HG02938 (cell line): ENCODE measurements around the gene MICA.
A peak's percentile ranks its signal among the peaks of the same experiment; 100 is the strongest.
"Not testable (repeated sequence)": the region's sequence is repeated elsewhere in the genome, so short reads cannot be mapped to it uniquely, and the experiment has no call there.

Experiments
- ATAC-seq: cut with Tn5 transposase; IDR thresholded peaks from one replicate; pipeline ENCODE4 v1.9.1; 2021; ENCODE audit warnings: mild to moderate bottlenecking, moderate library complexity; ENCODE audit not compliant: unreplicated experiment

MICA gene

GRCh38 chr6:31403283-31404060 is at the start of gene MICA:
Gene MICA, plus strand, starts transcription at chr6:31403595. Its CDS starts 38 bp downstream, at chr6:31403633.
- ATAC-seq: peak; percentile 54

DNA sequence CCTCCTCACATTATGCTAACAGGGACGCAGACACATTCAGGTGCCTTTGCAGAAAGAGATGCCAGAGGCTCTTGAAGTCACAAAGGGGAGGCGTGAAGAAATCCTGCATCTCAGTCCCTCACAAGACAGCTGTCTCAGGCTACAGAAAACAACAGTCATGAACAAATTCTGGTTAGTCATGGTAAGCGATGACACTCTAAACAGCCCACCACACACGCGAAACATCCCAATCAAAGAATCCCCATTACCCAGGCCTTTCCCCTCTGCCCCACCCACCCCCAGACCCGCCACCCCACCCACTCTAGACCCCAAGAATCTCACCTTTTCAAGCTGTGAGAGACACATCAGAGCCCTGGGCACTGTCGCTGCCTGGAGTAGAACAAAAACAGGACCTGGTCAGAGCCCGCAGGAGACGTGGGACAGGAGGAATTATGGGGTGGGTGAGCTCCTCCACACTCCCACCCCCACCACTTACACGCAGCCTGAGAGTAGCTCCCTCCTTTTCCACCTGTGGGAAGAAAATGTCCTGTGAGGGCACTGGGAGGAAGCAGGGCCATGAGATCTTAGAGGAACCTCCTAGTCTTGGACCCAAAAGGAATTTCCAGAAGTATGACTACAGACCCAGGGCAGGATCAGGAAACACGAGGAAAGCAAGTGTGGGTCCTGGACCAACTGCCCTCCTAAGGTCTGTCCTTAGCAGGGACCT is 49.1 kb upstream of the MICA start:
- no peak for ATAC-seq

- ATAC-seq: no peak
These were observed 48.4 kb upstream of the MICA start for GRCh38 chr6:31354864-31355582.

DNA sequence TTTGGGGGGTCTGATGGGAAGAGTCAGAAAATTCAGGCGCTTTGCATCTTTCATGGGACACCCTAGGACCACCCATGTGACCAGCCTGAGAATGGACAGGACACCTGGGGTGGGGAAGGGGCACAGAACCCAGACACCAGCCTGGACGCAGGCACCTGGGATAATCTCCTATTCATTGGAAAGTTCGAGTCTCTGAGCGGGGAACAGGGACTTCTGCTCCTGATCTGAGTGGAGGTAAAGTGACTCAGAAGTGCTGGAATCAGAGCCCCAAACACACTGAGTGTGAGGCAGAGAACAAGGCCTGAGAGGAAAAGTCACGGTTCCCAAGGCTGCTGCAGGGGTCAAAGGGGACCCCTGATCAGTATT is 47.8 kb upstream of the MICA start:
- ATAC-seq: no peak

DNA sequence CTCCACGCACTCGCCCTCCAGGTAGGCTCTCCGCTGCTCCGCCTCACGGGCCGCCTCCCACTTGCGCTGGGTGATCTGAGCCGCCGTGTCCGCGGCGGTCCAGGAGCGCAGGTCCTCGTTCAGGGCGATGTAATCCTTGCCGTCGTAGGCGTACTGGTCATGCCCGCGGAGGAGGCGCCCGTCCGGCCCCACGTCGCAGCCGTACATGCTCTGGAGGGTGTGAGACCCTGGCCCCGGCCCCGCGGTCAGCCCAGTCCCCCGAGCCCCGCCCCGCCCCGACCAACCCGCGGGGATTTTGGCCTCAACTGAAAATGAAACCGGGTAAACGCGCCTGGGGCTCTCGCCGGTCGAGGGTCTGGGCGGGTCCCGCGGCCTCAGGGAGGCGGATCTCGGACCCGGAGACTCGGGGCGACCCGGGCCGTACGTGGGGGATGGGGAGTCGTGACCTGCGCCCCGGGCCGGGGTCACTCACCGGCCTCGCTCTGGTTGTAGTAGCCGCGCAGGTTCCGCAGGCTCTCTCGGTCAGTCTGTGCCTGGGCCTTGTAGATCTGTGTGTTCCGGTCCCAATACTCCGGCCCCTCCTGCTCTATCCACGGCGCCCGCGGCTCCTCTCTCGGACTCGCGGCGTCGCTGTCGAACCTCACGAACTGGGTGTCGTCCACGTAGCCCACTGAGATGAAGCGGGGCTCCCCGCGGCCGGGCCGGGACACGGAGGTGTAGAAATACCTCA is 47.0 kb upstream of the MICA start:
- ATAC-seq: peak; percentile 10

DNA sequence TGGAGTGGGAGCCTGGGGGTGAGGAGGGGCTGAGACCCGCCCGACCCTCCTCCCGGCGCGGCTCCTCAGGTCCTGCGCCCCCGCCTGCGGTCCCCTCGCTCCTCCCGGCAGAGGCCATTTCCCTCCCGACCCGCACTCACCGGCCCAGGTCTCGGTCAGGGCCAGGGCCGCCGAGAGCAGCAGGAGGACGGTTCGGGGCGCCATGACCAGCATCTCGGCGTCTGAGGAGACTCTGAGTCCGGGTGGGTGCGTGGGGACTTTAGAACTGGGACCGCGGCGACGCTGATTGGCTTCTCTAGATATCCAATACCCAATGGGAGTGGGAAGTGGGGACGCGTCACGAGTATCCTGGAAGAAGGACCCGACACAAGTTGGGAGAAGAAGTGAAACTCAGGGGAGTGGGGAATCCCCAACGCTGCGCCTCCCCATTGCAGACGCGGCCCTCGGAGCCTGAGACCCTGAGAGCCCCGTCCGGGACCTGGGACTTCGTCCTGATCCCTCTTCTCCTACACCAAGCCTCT is 46.4 kb upstream of the MICA start, which contains the start of gene HLA-B:
Gene HLA-B, minus strand, starts transcription at position 234 of the 521 bp plus-strand sequence. Its CDS starts 21 bp downstream, at position 213.
- ATAC-seq: peak; percentile 76

DNA sequence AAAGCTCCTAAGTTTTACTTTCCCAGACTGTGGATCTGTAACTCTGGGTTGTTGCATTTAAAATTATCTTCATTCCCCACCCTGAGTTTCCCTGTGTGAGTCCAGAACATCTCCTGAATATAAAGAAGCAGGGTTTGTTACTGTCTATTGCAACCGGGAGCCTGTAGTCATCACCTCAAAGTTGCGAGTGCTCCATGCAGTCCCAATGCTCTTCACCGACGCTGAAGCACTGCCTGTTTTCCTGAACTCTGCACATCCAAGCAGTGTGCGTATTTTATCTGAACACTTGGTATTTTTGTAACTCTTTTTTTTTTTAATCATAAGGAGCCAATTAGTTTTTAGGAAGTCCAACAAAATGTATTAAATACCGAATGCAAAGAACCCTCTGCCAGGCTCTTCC is 45.5 kb upstream of the MICA start:
- ATAC-seq: no peak

DNA sequence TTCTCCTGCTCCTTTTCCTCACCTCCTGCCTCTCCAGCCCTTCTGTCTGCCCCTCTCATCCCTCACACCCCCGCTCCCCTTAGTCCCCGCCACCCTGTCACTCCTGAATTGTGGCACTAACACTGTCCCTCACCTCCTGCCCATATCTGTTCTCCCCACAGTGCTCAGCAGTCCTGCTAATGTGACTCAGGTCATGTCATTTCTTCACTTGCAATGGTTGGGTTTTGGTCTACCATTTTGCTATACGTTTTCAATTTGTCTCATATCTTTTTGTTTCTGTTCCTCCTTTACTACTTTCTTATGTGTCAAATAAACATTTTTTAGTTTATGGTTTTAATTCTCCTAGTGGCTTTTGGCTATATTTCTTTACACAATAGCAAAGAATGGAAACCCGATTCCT is 45.1 kb upstream of the MICA start:
- ATAC-seq: no peak

DNA sequence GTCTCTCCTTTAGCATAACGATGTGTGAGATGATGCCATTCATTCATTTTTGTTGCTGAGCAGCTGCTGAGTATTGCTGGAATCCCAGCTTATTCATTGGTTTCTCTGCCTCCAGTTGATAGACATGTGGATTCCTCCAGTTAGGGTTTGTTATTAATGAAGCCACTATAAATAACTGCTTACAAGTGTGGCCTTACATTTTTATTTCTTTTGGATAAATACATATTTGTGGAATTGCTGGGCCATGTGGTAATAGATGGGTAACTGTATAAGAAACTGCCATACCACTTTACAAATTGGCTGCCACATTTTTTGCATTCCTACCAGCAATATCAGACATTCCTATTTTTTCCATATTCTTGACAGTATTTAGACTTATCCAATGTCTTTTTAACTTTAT is 43.8 kb upstream of the MICA start:
- ATAC-seq: no peak

DNA sequence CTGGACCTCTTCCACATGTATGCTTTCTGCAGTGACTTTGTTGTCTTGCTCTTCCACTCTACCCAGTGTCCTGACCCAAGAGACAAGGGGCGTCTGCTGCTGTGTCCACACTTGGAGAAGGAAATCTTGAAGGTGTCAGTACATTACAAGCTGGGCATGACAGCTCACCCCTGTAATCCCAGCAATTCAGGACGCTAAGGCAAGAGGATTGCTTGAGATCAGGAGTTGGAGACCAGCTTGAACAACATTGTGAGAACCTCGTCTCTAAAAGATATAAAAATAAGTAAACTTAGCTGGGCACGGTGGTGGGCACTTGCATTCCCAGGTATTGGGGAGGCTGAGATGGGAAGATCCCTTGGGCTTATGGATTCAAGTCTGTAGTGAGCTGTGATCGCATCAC is 40.6 kb upstream of the MICA start:
- no peak for ATAC-seq

- no peak for ATAC-seq
These were observed 39.6 kb upstream of the MICA start for GRCh38 chr6:31363811-31364210.

- ATAC-seq: no peak
These were observed 37.5 kb upstream of the MICA start for GRCh38 chr6:31365864-31366263.

- ATAC-seq: peak; percentile 52
These were observed 36.5 kb upstream of the MICA start for GRCh38 chr6:31366693-31367470.

DNA sequence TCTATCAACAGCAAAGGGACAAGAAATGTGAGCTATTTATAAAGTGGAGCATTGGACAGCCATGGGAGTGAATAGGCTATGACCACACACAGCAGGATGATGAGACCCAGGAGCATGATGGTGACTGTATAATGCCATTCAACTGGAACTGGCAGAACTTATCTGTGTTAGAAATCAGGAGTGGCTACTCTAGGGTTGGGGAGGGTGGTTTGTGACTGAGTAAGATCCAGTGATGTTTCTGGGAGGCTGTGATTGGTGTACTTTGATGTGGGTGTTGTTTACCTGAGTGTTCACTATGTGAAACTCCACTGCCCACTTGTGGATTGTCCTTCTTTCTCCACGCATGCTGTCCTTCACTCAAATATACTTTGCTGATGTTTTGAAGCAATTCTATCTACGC is 34.9 kb upstream of the MICA start:
- no peak for ATAC-seq

DNA sequence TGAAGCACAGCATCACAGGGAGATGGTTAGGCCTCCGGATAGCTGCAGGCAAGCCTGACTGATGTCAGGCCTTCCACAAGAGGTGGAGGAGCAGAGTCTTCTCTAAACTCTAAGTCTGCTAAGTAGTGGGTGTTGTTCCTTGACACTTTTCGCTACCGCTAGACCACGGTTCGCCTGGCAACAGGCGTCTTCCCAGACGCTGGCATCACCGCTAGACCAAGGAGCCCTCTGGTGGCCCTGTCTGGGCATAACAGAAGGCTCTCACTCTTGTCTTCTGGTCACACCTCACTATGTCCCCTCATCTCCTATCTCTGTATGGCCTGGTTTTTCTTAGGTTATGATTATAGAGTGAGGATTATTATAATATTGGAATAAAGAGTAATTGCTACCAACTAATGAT is 29.3 kb upstream of the MICA start:
- ATAC-seq: not testable (repeated sequence)

DNA sequence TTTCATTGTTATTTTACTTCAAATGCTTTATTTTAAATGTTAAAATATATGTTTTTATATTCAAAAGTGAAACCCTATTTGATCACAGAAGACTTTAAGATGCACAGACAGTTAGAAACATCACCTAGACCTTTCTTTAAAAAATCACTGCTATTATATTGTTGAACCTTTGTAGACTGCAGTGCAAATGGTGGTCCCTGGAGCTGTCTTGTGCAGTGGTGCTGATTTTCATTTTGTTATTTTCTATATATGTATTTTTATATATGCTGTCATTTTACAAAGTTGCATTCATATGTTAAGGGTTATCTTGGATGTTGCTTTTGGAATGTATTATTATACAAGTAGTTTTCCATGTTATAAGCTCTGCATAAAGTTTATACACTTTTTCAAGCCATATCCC is 27.7 kb upstream of the MICA start:
- no peak for ATAC-seq

DNA sequence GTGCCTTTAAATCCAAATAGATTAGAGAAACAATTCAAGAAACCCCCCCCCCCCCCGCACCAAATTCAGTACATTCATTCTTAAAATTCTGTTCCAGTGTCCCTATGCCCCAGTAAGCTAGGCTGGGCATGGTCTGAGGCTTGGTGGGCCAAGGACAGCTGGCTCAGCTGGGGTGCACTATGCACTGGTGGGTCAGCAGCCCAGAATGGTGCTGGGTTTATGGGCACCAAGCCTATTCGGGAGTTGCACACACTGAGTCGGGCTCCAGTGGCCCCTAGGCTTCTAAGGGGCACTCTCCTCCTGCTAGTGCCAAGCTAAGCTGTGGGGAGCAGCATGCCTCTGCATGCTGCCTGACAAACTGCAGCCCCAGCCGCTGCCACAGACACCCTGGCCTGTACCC is 26.4 kb upstream of the MICA start:
- ATAC-seq: no peak

- ATAC-seq: no peak
These were observed 25.2 kb upstream of the MICA start for GRCh38 chr6:31378062-31378720.

DNA sequence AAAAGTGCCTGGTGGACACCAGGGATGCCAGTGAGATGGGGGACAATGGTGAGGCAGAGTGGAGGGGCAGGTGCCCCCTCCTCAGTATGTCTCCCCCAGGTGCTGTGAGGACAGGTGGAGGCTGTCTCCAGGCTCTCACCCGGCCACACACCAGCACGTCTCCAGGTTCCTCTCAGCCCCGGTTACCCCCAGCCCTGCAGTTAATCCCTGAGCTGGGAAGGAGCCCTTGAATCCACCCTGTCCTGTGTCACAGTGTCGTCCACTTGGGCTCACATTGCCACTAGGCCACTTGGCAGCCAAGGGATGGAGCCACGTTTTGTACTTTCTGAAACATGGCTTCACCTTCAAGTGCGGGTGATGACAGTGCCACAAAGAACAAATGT is 24.7 kb upstream of the MICA start:
- no peak for ATAC-seq

DNA sequence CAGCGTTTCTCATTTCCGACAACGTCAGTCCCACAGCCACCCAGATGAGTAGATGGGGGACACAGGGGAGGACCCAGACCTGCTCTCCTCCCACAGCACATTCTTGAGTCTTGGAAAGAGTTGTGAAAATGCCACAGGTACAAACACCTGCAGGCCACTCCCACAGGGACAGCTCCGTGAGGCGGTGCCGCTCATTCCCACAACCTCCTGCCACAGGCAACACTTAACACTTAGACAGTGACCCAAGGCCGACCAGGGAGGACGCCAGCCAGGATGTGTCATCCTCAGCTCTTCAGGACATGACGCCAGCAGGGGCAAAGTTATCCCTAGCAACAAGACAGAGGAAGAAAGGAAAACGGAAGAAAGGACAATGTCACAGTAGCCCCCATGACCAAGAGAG is 23.5 kb upstream of the MICA start:
- ATAC-seq: no peak
